Tibial nerve (tissue), 4 donors: ENCODE data around the gene LANCL2. TPM values are rescaled to one million over a fixed set of nuclear protein-coding genes. Genes with fewer than 3 reads are reported as not detected.

Experiments used
- DNase-seq, 2 donors: peaks; one replicate each; pipeline ENCODE4 v3.0.0-alpha.2; 2019; ENCODE audit warnings: low spot score in 2 of 2
- H3K27ac ChIP-seq, 4 donors: fragments of 200-600 bp; sonication (generic) in 3 of 4; one replicate each; pipeline ENCODE4 v1.5.1; 2017 to 2019; ENCODE audit warnings: mild to moderate bottlenecking in 1 of 4
- H3K27me3 ChIP-seq, 2 donors: fragments of 200-600 bp; sonication (generic) in 1 of 2; one replicate each; pipeline versions ENCODE4 v1.5.1 to v1.6.0; 2017 to 2019
- H3K36me3 ChIP-seq, 3 donors: fragments of 200-600 bp; sonication (generic); one replicate each; pipeline ENCODE4 v1.5.1; 2018 to 2019
- H3K4me1 ChIP-seq, 4 donors: fragments of 200-600 bp; sonication (generic) in 3 of 4; one replicate each; pipeline ENCODE4 v1.5.1; 2017 to 2019
- H3K4me3 ChIP-seq, 4 donors: fragments of 200-600 bp; sonication (generic) in 3 of 4; one replicate each; pipeline ENCODE4 v1.5.1; 2017 to 2019; ENCODE audit warnings: mild to moderate bottlenecking in 1 of 4, moderate library complexity in 1 of 4
- H3K9me3 ChIP-seq, 4 donors: fragments of 200-600 bp; sonication (generic) in 3 of 4; one replicate each; pipeline ENCODE4 v1.5.1; 2017 to 2019
- EP300 ChIP-seq, 2 donors: sonication (generic); formaldehyde crosslinking; IDR thresholded peaks; one replicate each; pipeline ENCODE4 v1.6.1; 2017; ENCODE audit warnings: antibody characterized with exemption in 2 of 2, mild to moderate bottlenecking in 1 of 2
- POLR2A ChIP-seq, 2 donors: fragments of 450-650 bp; IDR thresholded peaks; one replicate each; pipeline ENCODE4 v1.6.1; 2017; ENCODE audit warnings: antibody characterized with exemption in 2 of 2, mild to moderate bottlenecking in 2 of 2, moderate library complexity in 2 of 2
- WGBS, 2 donors: methylation state at CpG; one replicate each; pipeline ENCODE4 v1.1.5; 2018; 5-methylcytosine and 5-hydroxymethylcytosine counted together
- total RNA-seq, 4 donors: library from RNA; depleted of rRNA; stranded (reverse); fragments of >200 nt; gene quantifications; one replicate each; pipeline ENCODE4 v1.1.0, GENCODE V29; 2016
- TF ChIP-seq, protein P1 (sequence below), 5 experiments: fragments of 200-600 bp in 3 of 5; fragments of 450-650 bp in 2 of 5; sonication (generic) in 3 of 5; IDR thresholded peaks; one replicate each; pipeline ENCODE4 v1.5.1; 2016 to 2019; ENCODE audit warnings: antibody characterized with exemption in 5 of 5, mild to moderate bottlenecking in 3 of 5, moderate library complexity in 2 of 5

Gene LANCL2
- total RNA-seq, 4 donors from 2014 or later = 6.6 to 17.9 (median 12.6) TPM

DNA sequence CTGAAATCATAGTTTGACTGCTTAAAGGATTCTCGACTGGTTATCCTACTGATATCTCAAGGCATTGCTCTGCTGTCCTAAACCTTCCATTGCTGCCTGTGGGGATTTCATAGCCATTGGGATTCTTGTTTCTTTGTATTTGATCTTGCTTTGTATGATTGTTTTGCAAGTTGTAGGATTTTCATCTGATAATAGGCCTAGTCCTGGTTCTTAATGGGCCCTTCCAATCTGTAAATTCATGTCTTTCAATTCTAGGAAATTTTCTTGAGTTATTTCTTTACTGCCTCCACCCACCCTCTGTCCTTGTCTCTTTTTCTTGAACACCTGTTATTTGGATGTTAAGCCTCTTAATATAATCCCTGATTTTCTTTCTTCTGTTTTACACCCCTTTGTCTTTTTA is 72.2 kb downstream of the LANCL2 start:
- no peak overlapping the region for H3K27ac ChIP-seq
- no peak for DNase-seq
- TF ChIP-seq EP300 (IDR thresholded peaks at IDR 0.05) = no peak
- no peak for TF ChIP-seq POLR2A (IDR thresholded peaks at IDR 0.05)
- H3K27me3 ChIP-seq = no peaks in the 10 kb centered on the region
- H3K4me1 ChIP-seq = no peaks in the 10 kb centered on the region
- WGBS, 2 donors = 67 to 91% methylated on average over 1 of the region's 1 CpG
- no peaks in the 10 kb centered on the region for H3K9me3 ChIP-seq
- H3K36me3 ChIP-seq = no peaks in the 10 kb centered on the region
- H3K4me3 ChIP-seq = no peak overlapping the region

DNA sequence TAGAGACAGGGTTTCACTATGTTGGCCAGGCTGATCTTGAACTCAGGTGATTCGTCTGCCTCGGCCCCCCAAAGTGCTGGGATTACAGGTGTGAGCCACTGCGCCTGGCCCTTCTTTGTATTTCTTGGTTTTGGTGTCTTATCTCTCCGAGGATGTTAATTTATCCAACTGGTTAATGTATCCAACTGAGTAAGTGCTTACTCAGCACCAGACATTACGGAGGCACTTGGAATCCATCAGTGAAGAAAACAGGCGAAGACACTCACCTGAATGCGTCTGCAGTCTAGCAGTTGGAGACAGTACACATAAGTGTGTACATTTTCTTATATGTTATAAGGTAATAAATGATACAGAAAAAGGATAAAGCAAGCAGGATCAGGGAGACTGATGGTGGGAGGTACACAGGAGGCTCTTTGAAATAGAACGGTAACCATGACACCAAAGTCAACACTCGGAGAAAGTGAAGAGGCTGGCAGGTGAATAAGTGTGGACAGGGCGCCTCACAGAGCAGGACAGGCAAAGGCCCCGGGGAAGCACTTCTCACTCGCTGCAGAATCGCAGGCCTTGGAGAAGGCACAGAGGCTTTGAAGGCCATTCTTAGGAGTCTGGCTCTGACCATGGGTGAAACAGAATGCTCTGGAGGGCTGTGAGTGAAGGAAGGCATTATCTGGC is 73.1 kb downstream of the LANCL2 start:
- Histone ChIP-seq H3K4me3 (no peak overlapping the region), H3K4me1 (no peaks in the 10 kb centered on the region), H3K27ac (no peak overlapping the region), H3K27me3 (no peaks in the 10 kb centered on the region), H3K36me3 (no peaks in the 10 kb centered on the region), H3K9me3 (no peaks in the 10 kb centered on the region)
- DNase-seq = no peak
- WGBS, 2 donors = 94% methylated on average over 13 of the region's 13 CpGs
- TF ChIP-seq POLR2A (IDR thresholded peaks at IDR 0.05) (no peak), EP300 (IDR thresholded peaks at IDR 0.05) (no peak)
- TF ChIP-seq, protein P1, sequence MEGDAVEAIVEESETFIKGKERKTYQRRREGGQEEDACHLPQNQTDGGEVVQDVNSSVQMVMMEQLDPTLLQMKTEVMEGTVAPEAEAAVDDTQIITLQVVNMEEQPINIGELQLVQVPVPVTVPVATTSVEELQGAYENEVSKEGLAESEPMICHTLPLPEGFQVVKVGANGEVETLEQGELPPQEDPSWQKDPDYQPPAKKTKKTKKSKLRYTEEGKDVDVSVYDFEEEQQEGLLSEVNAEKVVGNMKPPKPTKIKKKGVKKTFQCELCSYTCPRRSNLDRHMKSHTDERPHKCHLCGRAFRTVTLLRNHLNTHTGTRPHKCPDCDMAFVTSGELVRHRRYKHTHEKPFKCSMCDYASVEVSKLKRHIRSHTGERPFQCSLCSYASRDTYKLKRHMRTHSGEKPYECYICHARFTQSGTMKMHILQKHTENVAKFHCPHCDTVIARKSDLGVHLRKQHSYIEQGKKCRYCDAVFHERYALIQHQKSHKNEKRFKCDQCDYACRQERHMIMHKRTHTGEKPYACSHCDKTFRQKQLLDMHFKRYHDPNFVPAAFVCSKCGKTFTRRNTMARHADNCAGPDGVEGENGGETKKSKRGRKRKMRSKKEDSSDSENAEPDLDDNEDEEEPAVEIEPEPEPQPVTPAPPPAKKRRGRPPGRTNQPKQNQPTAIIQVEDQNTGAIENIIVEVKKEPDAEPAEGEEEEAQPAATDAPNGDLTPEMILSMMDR (IDR thresholded peaks at IDR 0.05) = no peak

DNA sequence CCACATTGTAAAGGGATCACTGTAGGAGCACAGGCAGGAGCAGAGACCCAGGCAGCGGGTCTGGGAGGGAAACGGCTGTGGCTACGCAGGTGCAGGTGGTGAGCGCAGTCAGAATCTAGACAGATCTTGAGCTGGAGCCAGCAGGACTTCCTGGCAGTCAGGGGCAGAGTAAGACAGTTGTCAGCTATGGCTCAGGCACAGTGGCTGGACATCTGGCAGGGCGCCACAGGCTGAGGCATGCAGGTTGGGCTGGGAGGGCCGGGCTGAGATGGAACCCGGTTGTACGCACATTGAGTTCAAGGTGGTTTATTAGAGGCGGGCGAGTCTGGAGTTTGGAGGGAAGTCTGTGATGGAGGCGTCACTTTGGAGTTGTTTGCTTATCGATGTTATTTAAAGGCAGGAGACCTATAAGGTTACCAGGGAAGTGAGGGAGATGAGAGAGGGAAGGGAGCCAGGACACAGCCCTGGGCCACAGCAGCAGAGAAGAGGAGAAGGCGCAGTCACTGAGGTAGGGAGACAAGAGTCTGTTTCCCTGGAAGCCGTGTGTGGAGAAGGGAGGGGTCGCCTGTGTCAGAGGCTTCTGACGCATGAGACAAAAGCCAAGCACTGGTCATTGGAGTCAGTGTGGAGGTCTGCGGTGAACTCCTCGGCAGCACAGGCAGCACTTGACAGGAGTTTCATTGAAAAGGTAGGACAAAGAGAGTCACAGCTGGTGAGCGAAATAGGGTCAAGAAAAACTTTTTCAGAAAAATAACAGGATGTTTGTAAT is 73.8 kb downstream of the LANCL2 start:
- H3K36me3 ChIP-seq = no peaks in the 10 kb centered on the region
- H3K4me1 ChIP-seq = no peaks in the 10 kb centered on the region
- 63 to 65% methylated on average over 19 of the region's 19 CpGs for WGBS, 2 donors
- H3K27me3 ChIP-seq = no peaks in the 10 kb centered on the region
- DNase-seq = no peak
- no peaks in the 10 kb centered on the region for H3K9me3 ChIP-seq
- TF ChIP-seq, protein P1 (IDR thresholded peaks at IDR 0.05) = no peak
- TF ChIP-seq POLR2A (IDR thresholded peaks at IDR 0.05) = no peak
- TF ChIP-seq EP300 (IDR thresholded peaks at IDR 0.05) = no peak
- H3K4me3 ChIP-seq = no peak overlapping the region
- H3K27ac ChIP-seq = no peak overlapping the region

DNA sequence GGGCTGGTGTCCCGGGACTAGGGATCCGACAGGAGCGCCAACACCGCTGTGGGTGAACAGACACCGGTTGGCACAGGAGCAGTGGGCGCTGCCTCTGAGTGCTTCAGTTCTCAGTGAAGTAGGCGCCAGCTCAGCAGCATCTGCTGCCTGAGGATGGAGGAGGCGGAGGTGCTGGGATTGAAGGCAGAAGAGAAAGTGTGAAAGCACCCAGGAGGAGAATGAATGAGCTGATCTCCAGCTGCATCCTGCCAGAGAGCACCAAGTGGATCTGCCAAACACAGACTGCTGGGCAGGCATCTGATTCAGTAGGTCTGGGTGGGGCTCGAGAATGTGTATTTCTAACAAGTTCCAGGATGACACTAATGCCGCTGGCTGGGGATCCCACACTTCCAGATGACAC is 74.5 kb downstream of the LANCL2 start:
- WGBS, 2 donors = 71 to 75% methylated on average over 10 of the region's 10 CpGs
- Histone ChIP-seq H3K4me1 (no peaks in the 10 kb centered on the region), H3K36me3 (no peaks in the 10 kb centered on the region), H3K4me3 (no peak overlapping the region), H3K9me3 (no peaks in the 10 kb centered on the region), H3K27me3 (no peaks in the 10 kb centered on the region), H3K27ac (no peak overlapping the region)
- TF ChIP-seq, protein P1 (IDR thresholded peaks at IDR 0.05) = no peak
- TF ChIP-seq EP300 (IDR thresholded peaks at IDR 0.05) (no peak), POLR2A (IDR thresholded peaks at IDR 0.05) (no peak)
- no peak for DNase-seq

DNA sequence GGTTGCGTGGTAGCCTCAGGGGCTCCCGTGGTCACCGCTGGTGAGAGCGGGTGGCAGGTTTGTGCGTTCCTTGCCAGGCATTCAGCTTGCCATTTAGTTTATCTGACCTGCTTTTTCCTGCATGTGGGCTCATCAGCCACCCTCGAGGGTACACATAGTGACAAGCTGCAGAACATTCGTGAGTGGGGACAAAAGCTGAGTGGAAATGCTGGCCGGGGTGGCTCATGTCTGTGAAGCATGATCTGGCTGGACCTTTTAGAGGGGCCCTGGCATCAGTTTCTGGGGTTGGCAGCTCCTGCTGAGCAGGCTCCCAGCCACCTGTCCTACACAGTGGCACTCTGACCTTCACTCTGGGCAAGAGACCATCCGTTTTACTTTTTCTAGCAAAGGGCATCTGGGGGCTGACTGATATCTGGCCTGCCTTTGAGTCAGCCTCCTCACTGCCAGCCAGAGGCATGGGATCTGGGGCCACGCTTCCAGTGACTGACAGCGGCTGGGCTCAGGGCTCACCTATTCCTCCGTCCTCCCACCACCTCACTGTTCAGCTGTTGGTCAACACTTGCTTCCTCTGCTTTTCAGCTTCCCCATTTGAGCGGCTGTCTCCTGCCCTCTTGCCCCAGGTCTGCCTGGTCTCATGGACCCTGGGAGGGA is 75.0 kb downstream of the LANCL2 start:
- H3K27me3 ChIP-seq = no peaks in the 10 kb centered on the region
- TF ChIP-seq EP300 (IDR thresholded peaks at IDR 0.05) = no peak
- WGBS, 2 donors = 90 to 92% methylated on average over 12 to 13 of the region's 13 CpGs

DNA sequence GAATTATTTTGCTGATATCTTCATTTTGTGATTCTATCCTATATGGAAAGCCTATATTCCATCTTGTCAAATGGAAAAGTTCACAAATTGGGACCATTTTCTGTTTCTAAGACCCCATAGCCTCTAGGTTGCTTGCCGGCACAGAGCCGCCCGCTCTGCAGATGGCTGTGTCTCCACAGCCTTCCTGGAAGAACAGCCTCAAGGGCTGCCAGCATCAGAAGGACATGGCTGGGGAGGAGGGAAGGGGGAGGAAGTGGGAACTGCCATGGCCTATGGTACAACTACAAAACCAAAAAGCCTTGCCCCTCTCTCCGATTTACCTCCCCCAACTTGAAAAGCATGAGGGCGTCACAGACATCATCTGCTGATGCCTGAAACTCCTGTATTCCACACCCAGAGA is 75.9 kb downstream of the LANCL2 start:
- no peaks in the 10 kb centered on the region for H3K9me3 ChIP-seq
- no peaks in the 10 kb centered on the region for H3K4me1 ChIP-seq
- WGBS, 2 donors = 88 to 91% methylated on average over 5 of the region's 5 CpGs
- H3K27me3 ChIP-seq = no peaks in the 10 kb centered on the region
- H3K4me3 ChIP-seq = no peak overlapping the region
- H3K36me3 ChIP-seq = no peaks in the 10 kb centered on the region
- DNase-seq = no peak
- no peak overlapping the region for H3K27ac ChIP-seq
- TF ChIP-seq EP300 (IDR thresholded peaks at IDR 0.05) = no peak
- TF ChIP-seq, protein P1 (IDR thresholded peaks at IDR 0.05) = no peak
- no peak for TF ChIP-seq POLR2A (IDR thresholded peaks at IDR 0.05)

More for the DNA sequence above, 75.0 kb downstream of the LANCL2 start:
- Histone ChIP-seq H3K36me3 (no peaks in the 10 kb centered on the region), H3K4me3 (no peak overlapping the region), H3K27ac (no peak overlapping the region), H3K4me1 (no peaks in the 10 kb centered on the region), H3K9me3 (no peaks in the 10 kb centered on the region)
- no peak for DNase-seq
